ENCODE data around the gene PHACTR1.

PHACTR1 gene

DNA sequence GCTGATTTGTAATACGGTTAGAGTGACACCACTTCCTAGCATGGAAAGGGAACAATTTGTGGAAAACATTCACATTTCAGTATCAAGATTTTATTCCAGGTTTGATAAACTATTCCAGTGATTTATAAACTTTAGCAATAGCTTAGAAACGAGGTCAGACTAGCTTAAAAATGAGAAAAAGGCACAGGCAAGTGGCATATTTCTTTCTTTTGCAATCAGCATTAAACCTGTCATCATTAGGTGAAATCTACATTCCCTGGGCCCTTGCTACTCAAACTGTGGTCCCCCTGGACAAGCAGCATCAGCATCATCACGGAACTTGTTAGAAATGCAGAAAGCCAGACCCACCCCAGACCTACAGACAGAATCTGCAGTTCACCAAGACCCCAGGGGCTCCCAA, 581.9 kb downstream of the PHACTR1 start:
- WGBS: 97% methylated on average over 2 of the region's 3 CpGs
- Histone ChIP-seq H2BK5ac (ENCODE audit: low read depth, low read length, poor library complexity, severe bottlenecking) (no peak overlapping the region), H2BK15ac (ENCODE audit: low read depth, poor library complexity, severe bottlenecking) (no peak overlapping the region), H2BK12ac (ENCODE audit: low read length in 2 of 2) (no peak overlapping the region), H4K91ac (ENCODE audit: low read length) (no peak overlapping the region), H2BK120ac (ENCODE audit: low read depth, low read length) (no peak overlapping the region), H3K27me3 (ENCODE audit: control insufficient read depth in 1 of 2, insufficient read depth in 1 of 2, low read length in 2 of 2) (no peaks in the 10 kb centered on the region), H3K9me3 (ENCODE audit: control insufficient read depth, low read length) (no peaks in the 10 kb centered on the region), H3K27ac (ENCODE audit: low read length, poor library complexity, severe bottlenecking) (no peak overlapping the region), H3K4me2 (ENCODE audit: low read length, poor library complexity, severe bottlenecking) (no peak overlapping the region), H3K36me3 (ENCODE audit: control insufficient read depth in 1 of 2, insufficient read depth in 2 of 2, low read depth in 1 of 2, low read length in 2 of 2) (peaks cover 55 to 59% of the 10 kb centered on the region in 2 experiments), H3K79me1 (replicated peaks; ENCODE audit: low read length, poor library complexity, severe bottlenecking) (peaks cover 48% of the 10 kb centered on the region), H3K4ac (ENCODE audit: low read depth in 1 of 2, low read length in 2 of 2) (no peak overlapping the region), H2AK5ac (ENCODE audit: low read length, severe bottlenecking) (no peak overlapping the region), H3K14ac (ENCODE audit: low read length in 2 of 2) (no peak overlapping the region), H3K9ac (ENCODE audit: low read length) (no peak overlapping the region), H3K18ac (ENCODE audit: low read depth in 1 of 2, low read length in 2 of 2) (no peak overlapping the region), H4K8ac (ENCODE audit: low read length) (no peak overlapping the region), H3K4me1 (ENCODE audit: control insufficient read depth, insufficient read depth, low read depth, low read length) (peaks cover 19% of the 10 kb centered on the region), H2AFZ (ENCODE audit: low read depth, low read length) (no peak overlapping the region), H3K4me3 (ENCODE audit: insufficient read depth in 1 of 2, low read depth in 1 of 2, low read length in 2 of 2) (no peak overlapping the region), H3K23ac (ENCODE audit: low read length in 2 of 2) (no peak overlapping the region)
- no peak for DNase-seq

DNA sequence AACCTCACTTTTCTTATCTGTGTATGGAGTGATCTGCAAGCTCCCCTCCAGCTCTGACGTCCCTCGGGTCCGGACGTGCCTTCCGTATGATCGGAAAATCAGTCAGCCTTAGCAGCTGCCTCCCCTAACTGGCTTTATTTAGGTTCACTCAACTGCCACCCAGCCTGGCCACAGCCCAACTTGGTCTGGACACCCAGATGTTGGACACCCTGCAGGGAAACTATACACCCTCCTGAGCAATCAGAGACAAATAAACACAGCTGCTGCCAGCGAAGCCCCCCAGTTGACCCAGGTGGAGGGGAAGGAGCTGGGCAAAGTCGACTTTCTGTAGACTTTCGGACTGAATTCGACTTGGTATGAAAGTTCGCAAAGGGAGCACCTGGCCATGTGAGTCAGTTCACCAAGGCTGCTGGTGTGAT, 582.8 kb downstream of the PHACTR1 start:
- H3K27ac ChIP-seq (ENCODE audit: low read length, poor library complexity, severe bottlenecking): no peak overlapping the region
- H3K18ac ChIP-seq (ENCODE audit: low read depth in 1 of 2, low read length in 2 of 2): no peak overlapping the region
- H3K4me3 ChIP-seq (ENCODE audit: insufficient read depth in 1 of 2, low read depth in 1 of 2, low read length in 2 of 2): no peak overlapping the region
- H3K79me1 ChIP-seq (replicated peaks; ENCODE audit: low read length, poor library complexity, severe bottlenecking): peaks cover 42% of the 10 kb centered on the region
- 98% methylated on average over 11 of the region's 11 CpGs for WGBS
- H4K8ac ChIP-seq (ENCODE audit: low read length): no peak overlapping the region
- peaks cover 46 to 53% of the 10 kb centered on the region in 2 experiments for H3K36me3 ChIP-seq (ENCODE audit: control insufficient read depth in 1 of 2, insufficient read depth in 2 of 2, low read depth in 1 of 2, low read length in 2 of 2)
- no peak for DNase-seq
- no peak overlapping the region for H4K91ac ChIP-seq (ENCODE audit: low read length)
- H2BK12ac ChIP-seq (ENCODE audit: low read length in 2 of 2): no peak overlapping the region
- H2BK120ac ChIP-seq (ENCODE audit: low read depth, low read length): no peak overlapping the region
- H3K14ac ChIP-seq (ENCODE audit: low read length in 2 of 2): no peak overlapping the region
- no peak overlapping the region for H3K4ac ChIP-seq (ENCODE audit: low read depth in 1 of 2, low read length in 2 of 2)
- no peak overlapping the region for H2BK5ac ChIP-seq (ENCODE audit: low read depth, low read length, poor library complexity, severe bottlenecking)
- no peaks in the 10 kb centered on the region for H3K9me3 ChIP-seq (ENCODE audit: control insufficient read depth, low read length)
- H3K27me3 ChIP-seq (ENCODE audit: control insufficient read depth in 1 of 2, insufficient read depth in 1 of 2, low read length in 2 of 2): no peaks in the 10 kb centered on the region
- no peak overlapping the region for H3K23ac ChIP-seq (ENCODE audit: low read length in 2 of 2)
- H3K9ac ChIP-seq (ENCODE audit: low read length): no peak overlapping the region
- H2AFZ ChIP-seq (ENCODE audit: low read depth, low read length): no peak overlapping the region
- no peak overlapping the region for H3K4me2 ChIP-seq (ENCODE audit: low read length, poor library complexity, severe bottlenecking)
- H2BK15ac ChIP-seq (ENCODE audit: low read depth, poor library complexity, severe bottlenecking): peak overlapping the region; percentile 9
- no peak overlapping the region for H2AK5ac ChIP-seq (ENCODE audit: low read length, severe bottlenecking)
- peaks cover 22% of the 10 kb centered on the region for H3K4me1 ChIP-seq (ENCODE audit: control insufficient read depth, insufficient read depth, low read depth, low read length)

DNA sequence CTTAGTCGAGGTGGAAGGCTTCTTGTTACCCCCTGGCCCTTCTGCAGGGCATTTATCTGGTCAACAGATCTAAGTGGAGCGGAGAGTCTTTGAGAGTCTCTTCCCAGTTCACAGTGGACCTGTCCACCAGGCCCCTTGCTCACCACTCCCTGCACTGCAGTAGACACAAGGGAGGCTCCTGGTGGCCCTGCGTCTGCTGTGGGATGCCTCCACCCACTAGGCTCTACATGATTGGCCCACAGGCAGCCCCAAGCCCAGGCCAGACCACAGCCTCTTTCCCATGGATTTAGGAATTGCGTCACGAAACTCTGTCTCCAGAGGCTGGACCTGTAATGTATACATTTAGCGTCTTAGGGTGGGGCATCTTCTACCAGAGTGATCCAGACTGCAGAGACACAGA, 583.4 kb downstream of the PHACTR1 start:
- no peak overlapping the region for H3K4me2 ChIP-seq (ENCODE audit: low read length, poor library complexity, severe bottlenecking)
- H3K18ac ChIP-seq (ENCODE audit: low read depth in 1 of 2, low read length in 2 of 2): no peak overlapping the region
- H3K9me3 ChIP-seq (ENCODE audit: control insufficient read depth, low read length): no peaks in the 10 kb centered on the region
- H3K4me1 ChIP-seq (ENCODE audit: control insufficient read depth, insufficient read depth, low read depth, low read length): peaks cover 23% of the 10 kb centered on the region
- H3K14ac ChIP-seq (ENCODE audit: low read length in 2 of 2): no peak overlapping the region
- H4K8ac ChIP-seq (ENCODE audit: low read length): no peak overlapping the region
- H3K9ac ChIP-seq (ENCODE audit: low read length): no peak overlapping the region
- no peak overlapping the region for H3K23ac ChIP-seq (ENCODE audit: low read length in 2 of 2)
- no peak overlapping the region for H4K91ac ChIP-seq (ENCODE audit: low read length)
- H3K36me3 ChIP-seq (ENCODE audit: control insufficient read depth in 1 of 2, insufficient read depth in 2 of 2, low read depth in 1 of 2, low read length in 2 of 2): peaks cover 46 to 50% of the 10 kb centered on the region in 2 experiments
- H2BK12ac ChIP-seq (ENCODE audit: low read length in 2 of 2): no peak overlapping the region
- H3K79me1 ChIP-seq (replicated peaks; ENCODE audit: low read length, poor library complexity, severe bottlenecking): peaks cover 39% of the 10 kb centered on the region
- no peaks in the 10 kb centered on the region for H3K27me3 ChIP-seq (ENCODE audit: control insufficient read depth in 1 of 2, insufficient read depth in 1 of 2, low read length in 2 of 2)
- no peak overlapping the region for H2BK120ac ChIP-seq (ENCODE audit: low read depth, low read length)
- H3K4ac ChIP-seq (ENCODE audit: low read depth in 1 of 2, low read length in 2 of 2): no peak overlapping the region
- H2AFZ ChIP-seq (ENCODE audit: low read depth, low read length): no peak overlapping the region
- peak; percentile 34 for DNase-seq
- H3K4me3 ChIP-seq (ENCODE audit: insufficient read depth in 1 of 2, low read depth in 1 of 2, low read length in 2 of 2): no peak overlapping the region
- H2AK5ac ChIP-seq (ENCODE audit: low read length, severe bottlenecking): no peak overlapping the region
- H3K27ac ChIP-seq (ENCODE audit: low read length, poor library complexity, severe bottlenecking): no peak overlapping the region
- no peak overlapping the region for H2BK15ac ChIP-seq (ENCODE audit: low read depth, poor library complexity, severe bottlenecking)
- WGBS: 87% methylated on average over 6 of the region's 6 CpGs
- no peak overlapping the region for H2BK5ac ChIP-seq (ENCODE audit: low read depth, low read length, poor library complexity, severe bottlenecking)

DNA sequence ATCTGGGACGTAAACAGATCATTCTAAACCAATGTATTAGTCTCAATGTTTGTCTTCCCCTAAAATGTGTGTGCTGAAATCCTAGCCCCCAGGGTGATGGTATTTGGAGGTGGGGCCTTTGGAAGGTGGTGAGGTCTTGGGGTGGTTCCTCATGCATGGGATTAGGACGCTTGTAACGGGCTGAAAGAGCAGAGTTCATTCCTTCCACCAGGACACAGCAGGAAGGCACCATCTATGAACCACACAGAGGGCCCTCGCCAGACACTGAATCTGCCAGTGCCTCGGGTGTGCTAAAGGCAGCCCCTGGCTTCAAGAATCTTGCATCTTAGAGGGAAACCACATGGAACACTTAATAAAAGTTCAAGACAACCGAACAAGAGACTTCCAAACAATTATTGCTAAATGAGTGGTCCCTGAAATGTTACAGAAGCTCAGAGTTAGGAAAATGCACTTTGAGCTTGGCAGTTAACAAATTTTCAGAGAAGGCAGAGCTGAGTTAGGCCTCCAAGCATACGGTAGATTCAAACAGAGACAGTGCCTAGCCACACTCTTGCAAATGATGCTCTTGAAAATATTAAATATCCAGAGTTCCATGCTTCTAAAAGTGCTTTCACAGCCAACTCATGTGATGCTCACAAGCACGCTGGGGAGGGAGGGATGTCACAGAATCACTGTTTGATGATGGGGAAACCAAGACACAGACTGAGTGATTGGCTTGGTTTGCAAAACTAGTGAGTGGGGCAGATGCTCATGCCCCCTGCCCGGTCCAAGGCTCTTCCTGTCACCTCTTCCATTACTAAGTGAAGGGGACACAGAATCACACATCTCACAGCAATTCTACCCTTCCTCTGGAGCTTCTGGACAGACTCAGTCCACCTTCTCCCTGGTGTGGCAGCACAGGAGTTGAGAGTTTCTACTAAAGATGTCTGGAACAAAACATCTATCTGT, 584.4 kb downstream of the PHACTR1 start:
- Histone ChIP-seq H2AK5ac (ENCODE audit: low read length, severe bottlenecking) (no peak overlapping the region), H3K27me3 (ENCODE audit: control insufficient read depth in 1 of 2, insufficient read depth in 1 of 2, low read length in 2 of 2) (no peaks in the 10 kb centered on the region), H3K36me3 (ENCODE audit: control insufficient read depth in 1 of 2, insufficient read depth in 2 of 2, low read depth in 1 of 2, low read length in 2 of 2) (peaks cover 47% of the 10 kb centered on the region in 2 experiments), H3K23ac (ENCODE audit: low read length in 2 of 2) (peak overlapping the region in 1 of 2 experiments; percentile 41), H2BK120ac (ENCODE audit: low read depth, low read length) (no peak overlapping the region), H3K4ac (ENCODE audit: low read depth in 1 of 2, low read length in 2 of 2) (peak overlapping the region; percentile 15 to 27), H4K91ac (ENCODE audit: low read length) (peak overlapping the region; percentile 8), H3K4me1 (ENCODE audit: control insufficient read depth, insufficient read depth, low read depth, low read length) (peaks cover 25% of the 10 kb centered on the region), H3K27ac (ENCODE audit: low read length, poor library complexity, severe bottlenecking) (no peak overlapping the region), H3K4me3 (ENCODE audit: insufficient read depth in 1 of 2, low read depth in 1 of 2, low read length in 2 of 2) (no peak overlapping the region), H2AFZ (ENCODE audit: low read depth, low read length) (no peak overlapping the region), H3K9ac (ENCODE audit: low read length) (no peak overlapping the region), H3K79me1 (replicated peaks; ENCODE audit: low read length, poor library complexity, severe bottlenecking) (peaks cover 36% of the 10 kb centered on the region), H4K8ac (ENCODE audit: low read length) (peak overlapping the region; percentile 7), H2BK5ac (ENCODE audit: low read depth, low read length, poor library complexity, severe bottlenecking) (no peak overlapping the region), H3K9me3 (ENCODE audit: control insufficient read depth, low read length) (no peaks in the 10 kb centered on the region), H2BK15ac (ENCODE audit: low read depth, poor library complexity, severe bottlenecking) (no peak overlapping the region), H3K4me2 (ENCODE audit: low read length, poor library complexity, severe bottlenecking) (no peak overlapping the region), H3K14ac (ENCODE audit: low read length in 2 of 2) (no peak overlapping the region), H2BK12ac (ENCODE audit: low read length in 2 of 2) (peak overlapping the region; percentile 25 to 56), H3K18ac (ENCODE audit: low read depth in 1 of 2, low read length in 2 of 2) (peak overlapping the region in 1 of 2 experiments; percentile 42)
- 99% methylated on average over 6 of the region's 9 CpGs for WGBS
- no peak for DNase-seq

Measured in mesenchymal stem cell (in vitro differentiated cells and primary cell).